ENCODE results near the gene NPRL2.
A peak's percentile ranks its signal among the peaks of the same experiment; 100 is the strongest.

Gene NPRL2

GRCh38 chr3:50375258-50375931 lies 24.8 kb upstream of the NPRL2 start:
- Histone ChIP-seq H3F3A (ENCODE audit: insufficient read depth, low read length) (no peaks in the 10 kb centered on the region), H3K27me3 (ENCODE audit: insufficient read depth, low read length) (0 out of 2 replicates have a peak, but pooled peaks cover 6% of the 10 kb centered on the region), H3K4me1 (ENCODE audit: insufficient read depth, low read length, severe bottlenecking) (no peaks in the 10 kb centered on the region), H3K4me2 (ENCODE audit: low read length) (no peak overlapping the region), H3K27ac (ENCODE audit: low read depth, low read length, poor library complexity, severe bottlenecking) (no peak overlapping the region), H3K4me3 (ENCODE audit: low read depth, low read length, poor library complexity, severe bottlenecking) (no peak overlapping the region), H3K9me3 (ENCODE audit: low read length) (no peaks in the 10 kb centered on the region), H4K20me1 (ENCODE audit: insufficient read depth, low read length) (no peaks in the 10 kb centered on the region), H2AFZ (ENCODE audit: low read length) (no peak overlapping the region), H3K36me3 (ENCODE audit: insufficient read depth, low read length) (no peaks in the 10 kb centered on the region), H3K79me2 (ENCODE audit: insufficient read depth, low read length) (no peaks in the 10 kb centered on the region), H3K9me2 (ENCODE audit: low read depth, low read length) (no peaks in the 10 kb centered on the region), H3K9ac (ENCODE audit: low read length) (no peak overlapping the region)
- peak; percentile 42; the same call in 1 of the 2 replicates for TF ChIP-seq CTCF (IDR thresholded peaks at IDR 0.05; ENCODE audit: low read length)
- TF ChIP-seq EZH2 (IDR thresholded peaks at IDR 0.05; ENCODE audit: borderline replicate concordance, low read length): no peak

DNA sequence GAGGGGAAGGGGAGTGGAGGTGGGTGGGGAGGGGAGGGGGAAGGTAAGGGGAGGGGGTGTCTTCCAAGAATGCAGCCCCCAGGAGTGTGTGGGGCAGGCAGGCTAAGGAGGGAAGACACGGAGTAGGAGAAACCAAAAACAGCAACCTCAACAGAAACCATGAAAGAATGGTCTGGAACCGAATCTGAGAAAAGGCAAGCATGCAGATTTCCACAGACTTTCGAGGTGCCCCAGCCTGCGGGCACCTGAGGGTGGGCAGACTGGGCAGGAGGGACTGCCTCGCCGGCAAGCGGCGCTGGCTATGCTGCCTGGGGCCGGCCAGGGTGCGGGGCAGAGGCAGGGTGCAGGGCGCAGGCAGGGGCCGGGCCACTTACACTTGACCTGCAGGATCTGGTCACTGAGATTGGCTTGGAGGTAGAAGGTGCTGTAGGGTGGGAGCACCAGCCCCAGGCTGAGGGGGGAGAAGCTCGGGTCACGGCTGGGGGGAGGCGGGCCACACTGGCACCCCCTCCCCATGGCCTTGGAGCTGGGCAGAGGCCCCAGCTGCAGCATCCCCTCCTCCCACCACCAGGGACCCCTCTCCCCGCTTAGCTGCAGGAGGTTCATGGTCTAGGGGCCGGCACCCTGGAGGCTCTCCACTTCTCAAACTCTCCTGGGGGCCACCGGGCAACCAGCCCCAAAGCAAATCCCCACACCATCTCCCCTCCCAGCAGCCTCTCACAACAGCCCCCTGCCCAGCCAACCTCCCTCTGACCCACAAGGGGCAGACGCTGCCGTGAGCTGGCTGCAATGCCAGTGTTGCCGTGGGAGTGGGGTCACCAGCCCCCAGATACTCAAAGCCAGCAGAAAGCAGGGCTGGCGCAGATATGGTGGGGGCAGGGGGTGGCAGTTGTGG lies 24.0 kb upstream of the NPRL2 start:
- H3K9me3 ChIP-seq (ENCODE audit: low read length): no peaks in the 10 kb centered on the region
- H3K4me1 ChIP-seq (ENCODE audit: insufficient read depth, low read length, severe bottlenecking): no peaks in the 10 kb centered on the region
- no peaks in the 10 kb centered on the region for H3F3A ChIP-seq (ENCODE audit: insufficient read depth, low read length)
- H3K4me2 ChIP-seq (ENCODE audit: low read length): no peak overlapping the region
- no peak overlapping the region for H3K27ac ChIP-seq (ENCODE audit: low read depth, low read length, poor library complexity, severe bottlenecking)
- no peak overlapping the region for H3K4me3 ChIP-seq (ENCODE audit: low read depth, low read length, poor library complexity, severe bottlenecking)
- no peaks in the 10 kb centered on the region for H3K79me2 ChIP-seq (ENCODE audit: insufficient read depth, low read length)
- no peak overlapping the region for H2AFZ ChIP-seq (ENCODE audit: low read length)
- no peak overlapping the region for H3K9ac ChIP-seq (ENCODE audit: low read length)
- H4K20me1 ChIP-seq (ENCODE audit: insufficient read depth, low read length): no peaks in the 10 kb centered on the region
- 0 out of 2 replicates have a peak, but pooled peaks cover 10% of the 10 kb centered on the region for H3K27me3 ChIP-seq (ENCODE audit: insufficient read depth, low read length)
- H3K9me2 ChIP-seq (ENCODE audit: low read depth, low read length): no peaks in the 10 kb centered on the region
- TF ChIP-seq EZH2 (IDR thresholded peaks at IDR 0.05; ENCODE audit: borderline replicate concordance, low read length): no peak
- no peak for TF ChIP-seq CTCF (IDR thresholded peaks at IDR 0.05; ENCODE audit: low read length)
- no peaks in the 10 kb centered on the region for H3K36me3 ChIP-seq (ENCODE audit: insufficient read depth, low read length)

DNA sequence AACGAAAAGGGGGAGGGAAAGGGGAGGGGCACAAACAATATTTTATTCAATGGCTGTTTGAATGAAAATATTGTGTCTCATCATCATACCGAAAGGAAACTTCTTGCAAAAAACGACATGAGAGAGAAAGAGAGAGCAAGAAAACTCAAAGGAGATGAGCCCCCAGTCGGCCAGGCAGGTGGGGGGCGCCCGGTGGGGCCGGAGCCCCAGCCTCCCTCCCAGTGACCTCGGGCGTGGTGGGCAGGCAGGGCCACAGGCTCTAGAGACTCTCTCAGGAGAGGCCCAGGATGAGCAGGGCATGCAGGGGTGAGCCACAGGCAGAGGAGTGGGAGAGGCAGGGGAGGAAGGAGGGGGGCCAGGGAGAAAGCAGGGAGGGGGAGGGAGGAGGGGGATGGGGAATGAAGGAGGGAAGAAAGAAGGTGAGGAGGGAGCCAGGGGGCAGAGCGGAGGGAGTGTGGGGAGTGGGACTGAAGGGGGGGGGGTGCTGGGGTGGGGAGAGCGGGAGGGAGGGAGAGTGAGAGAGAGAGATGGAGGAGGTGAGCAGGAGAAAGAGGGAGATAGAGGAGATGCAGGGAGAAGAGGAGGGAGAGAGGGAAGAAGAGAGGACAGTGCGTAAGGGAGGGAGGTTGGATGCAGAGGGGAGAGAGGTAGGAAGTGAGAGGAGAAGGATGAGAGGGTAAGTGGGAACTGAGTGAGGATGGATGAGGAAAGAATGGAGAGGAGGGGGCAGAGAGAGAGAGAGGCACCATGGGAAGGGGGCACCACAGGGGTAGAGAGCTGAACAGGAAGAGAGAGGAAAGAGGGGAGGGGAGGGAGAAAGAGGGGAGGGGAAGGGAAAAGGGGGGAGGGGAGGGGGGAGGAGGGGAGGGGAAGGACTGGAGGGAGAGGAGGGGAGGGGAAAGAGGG lies 22.8 kb upstream of the NPRL2 start:
- no peak overlapping the region for H3K27ac ChIP-seq (ENCODE audit: low read depth, low read length, poor library complexity, severe bottlenecking)
- 0 out of 2 replicates have a peak, but pooled peaks cover 11% of the 10 kb centered on the region for H3K27me3 ChIP-seq (ENCODE audit: insufficient read depth, low read length)
- H3K9me2 ChIP-seq (ENCODE audit: low read depth, low read length): no peaks in the 10 kb centered on the region
- no peaks in the 10 kb centered on the region for H3K9me3 ChIP-seq (ENCODE audit: low read length)
- H3K36me3 ChIP-seq (ENCODE audit: insufficient read depth, low read length): no peaks in the 10 kb centered on the region
- no peak for TF ChIP-seq EZH2 (IDR thresholded peaks at IDR 0.05; ENCODE audit: borderline replicate concordance, low read length)
- no peak for TF ChIP-seq CTCF (IDR thresholded peaks at IDR 0.05; ENCODE audit: low read length)
- H3K4me3 ChIP-seq (ENCODE audit: low read depth, low read length, poor library complexity, severe bottlenecking): no peak overlapping the region
- no peaks in the 10 kb centered on the region for H3K79me2 ChIP-seq (ENCODE audit: insufficient read depth, low read length)
- no peaks in the 10 kb centered on the region for H3F3A ChIP-seq (ENCODE audit: insufficient read depth, low read length)
- H3K9ac ChIP-seq (ENCODE audit: low read length): no peak overlapping the region
- no peak overlapping the region for H2AFZ ChIP-seq (ENCODE audit: low read length)
- no peak overlapping the region for H3K4me2 ChIP-seq (ENCODE audit: low read length)
- no peaks in the 10 kb centered on the region for H4K20me1 ChIP-seq (ENCODE audit: insufficient read depth, low read length)
- H3K4me1 ChIP-seq (ENCODE audit: insufficient read depth, low read length, severe bottlenecking): no peaks in the 10 kb centered on the region

Measured in OCI-LY1 (cell line).